WERI-Rb-1 (cell line): ENCODE results near the gene STAT4.

ENCODE experiments used
- DNase-seq: peaks from one replicate; pipeline ENCODE4 v3.0.0-alpha.2; 2020
- H3K27ac ChIP-seq: fragments of 250-450 bp; sonication (Bioruptor Pico); 2 replicates; pipeline ENCODE4 v1.5.1; 2020; ENCODE audit warnings: mild to moderate bottlenecking, moderate library complexity
- H3K27me3 ChIP-seq: fragments of 250-450 bp; sonication (Bioruptor Pico); 2 replicates; pipeline ENCODE4 v1.5.1; 2021; ENCODE audit warnings: mild to moderate bottlenecking, low read depth, moderate library complexity; ENCODE audit not compliant: insufficient read depth, severe bottlenecking
- H3K36me3 ChIP-seq: fragments of 250-450 bp; sonication (Bioruptor Pico); 2 replicates; pipeline ENCODE4 v1.5.1; 2020; ENCODE audit warnings: mild to moderate bottlenecking, moderate library complexity
- H3K4me3 ChIP-seq: 2 replicates; pipeline ENCODE4 v1.5.1; 2011; ENCODE audit warnings: low read depth, mild to moderate bottlenecking, control low read depth, low read length
- H3K9me3 ChIP-seq: fragments of 250-450 bp; sonication (Bioruptor Pico); 2 replicates; pipeline ENCODE4 v1.5.1; 2021; ENCODE audit warnings: mild to moderate bottlenecking, moderate library complexity; ENCODE audit not compliant: severe bottlenecking
- TF ChIP-seq, protein P1 (sequence below): IDR thresholded peaks from 2 replicates; pipeline ENCODE4 v1.5.1; 2011; ENCODE audit warnings: low read depth, mild to moderate bottlenecking, control low read depth, inconsistent platforms, low read length

Gene STAT4

GRCh38 chr2:191006297-191006696 lies 144.5 kb downstream of the STAT4 start:
- Histone ChIP-seq H3K27me3 (no peaks in the 10 kb centered on the region), H3K27ac (no peak overlapping the region), H3K9me3 (no peaks in the 10 kb centered on the region), H3K36me3 (peaks cover 65% of the 10 kb centered on the region), H3K4me3 (no peak overlapping the region)
- TF ChIP-seq, protein P1, sequence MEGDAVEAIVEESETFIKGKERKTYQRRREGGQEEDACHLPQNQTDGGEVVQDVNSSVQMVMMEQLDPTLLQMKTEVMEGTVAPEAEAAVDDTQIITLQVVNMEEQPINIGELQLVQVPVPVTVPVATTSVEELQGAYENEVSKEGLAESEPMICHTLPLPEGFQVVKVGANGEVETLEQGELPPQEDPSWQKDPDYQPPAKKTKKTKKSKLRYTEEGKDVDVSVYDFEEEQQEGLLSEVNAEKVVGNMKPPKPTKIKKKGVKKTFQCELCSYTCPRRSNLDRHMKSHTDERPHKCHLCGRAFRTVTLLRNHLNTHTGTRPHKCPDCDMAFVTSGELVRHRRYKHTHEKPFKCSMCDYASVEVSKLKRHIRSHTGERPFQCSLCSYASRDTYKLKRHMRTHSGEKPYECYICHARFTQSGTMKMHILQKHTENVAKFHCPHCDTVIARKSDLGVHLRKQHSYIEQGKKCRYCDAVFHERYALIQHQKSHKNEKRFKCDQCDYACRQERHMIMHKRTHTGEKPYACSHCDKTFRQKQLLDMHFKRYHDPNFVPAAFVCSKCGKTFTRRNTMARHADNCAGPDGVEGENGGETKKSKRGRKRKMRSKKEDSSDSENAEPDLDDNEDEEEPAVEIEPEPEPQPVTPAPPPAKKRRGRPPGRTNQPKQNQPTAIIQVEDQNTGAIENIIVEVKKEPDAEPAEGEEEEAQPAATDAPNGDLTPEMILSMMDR = no peak
- DNase-seq = no peak

DNA sequence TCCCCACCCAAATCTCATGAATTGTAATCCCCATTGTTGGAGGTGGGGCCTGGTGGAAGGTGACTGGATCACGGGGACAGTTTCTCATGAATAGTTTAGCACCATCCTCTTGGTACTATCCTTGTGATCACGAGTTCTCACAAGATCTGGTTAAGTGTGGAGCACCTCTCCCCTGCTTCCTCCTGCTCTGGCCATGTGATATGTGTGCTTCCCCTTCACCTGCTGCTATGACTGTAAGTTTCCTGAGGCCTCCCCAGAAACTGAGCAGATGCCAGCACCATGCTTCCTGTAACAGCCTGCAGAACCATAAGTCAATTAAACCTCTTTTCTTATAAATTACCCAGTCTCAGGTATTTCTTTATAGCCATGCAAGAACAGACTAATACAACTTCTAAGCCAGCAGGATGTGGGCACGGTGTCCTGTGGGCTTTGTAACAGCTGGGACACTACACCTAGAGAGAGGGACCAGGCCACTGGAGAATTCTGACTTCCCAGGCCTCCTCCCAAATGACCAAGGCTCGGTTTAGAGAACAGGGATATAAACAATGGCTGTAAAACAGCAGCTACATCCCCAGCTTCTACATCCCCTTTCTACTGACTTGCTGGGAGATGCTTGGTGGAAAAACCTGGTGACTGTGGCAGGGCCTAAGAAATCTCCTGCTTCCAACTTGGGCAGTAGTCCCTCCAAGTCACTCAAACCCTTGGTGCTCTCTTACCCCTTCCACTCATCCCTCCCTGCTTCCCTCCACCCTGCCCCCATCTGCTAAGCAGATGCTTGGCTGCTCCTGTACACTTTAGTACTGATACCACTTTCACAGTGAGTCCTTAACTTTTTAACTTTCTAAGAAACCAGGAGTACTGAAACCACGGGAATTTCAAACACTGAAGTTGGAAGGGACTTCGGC lies 147.1 kb downstream of the STAT4 start:
- no peak for DNase-seq

GRCh38 chr2:191001624-191002023 lies 149.2 kb downstream of the STAT4 start:
- TF ChIP-seq, protein P1 = no peak
- Histone ChIP-seq H3K4me3 (no peak overlapping the region), H3K9me3 (no peaks in the 10 kb centered on the region), H3K27me3 (no peaks in the 10 kb centered on the region), H3K27ac (no peak overlapping the region), H3K36me3 (peaks cover 74% of the 10 kb centered on the region)
- no peak for DNase-seq

More for the DNA sequence above, 147.1 kb downstream of the STAT4 start:
- TF ChIP-seq, protein P1 = no peak
- Histone ChIP-seq H3K27me3 (no peaks in the 10 kb centered on the region), H3K9me3 (no peaks in the 10 kb centered on the region), H3K36me3 (peaks cover 74% of the 10 kb centered on the region), H3K4me3 (no peak overlapping the region), H3K27ac (no peak overlapping the region)

GRCh38 chr2:191001032-191001431 lies 149.8 kb downstream of the STAT4 start:
- Histone ChIP-seq H3K9me3 (no peaks in the 10 kb centered on the region), H3K4me3 (no peak overlapping the region), H3K27ac (no peak overlapping the region), H3K36me3 (peaks cover 74% of the 10 kb centered on the region), H3K27me3 (no peaks in the 10 kb centered on the region)
- TF ChIP-seq, protein P1 = no peak
- no peak for DNase-seq

DNA sequence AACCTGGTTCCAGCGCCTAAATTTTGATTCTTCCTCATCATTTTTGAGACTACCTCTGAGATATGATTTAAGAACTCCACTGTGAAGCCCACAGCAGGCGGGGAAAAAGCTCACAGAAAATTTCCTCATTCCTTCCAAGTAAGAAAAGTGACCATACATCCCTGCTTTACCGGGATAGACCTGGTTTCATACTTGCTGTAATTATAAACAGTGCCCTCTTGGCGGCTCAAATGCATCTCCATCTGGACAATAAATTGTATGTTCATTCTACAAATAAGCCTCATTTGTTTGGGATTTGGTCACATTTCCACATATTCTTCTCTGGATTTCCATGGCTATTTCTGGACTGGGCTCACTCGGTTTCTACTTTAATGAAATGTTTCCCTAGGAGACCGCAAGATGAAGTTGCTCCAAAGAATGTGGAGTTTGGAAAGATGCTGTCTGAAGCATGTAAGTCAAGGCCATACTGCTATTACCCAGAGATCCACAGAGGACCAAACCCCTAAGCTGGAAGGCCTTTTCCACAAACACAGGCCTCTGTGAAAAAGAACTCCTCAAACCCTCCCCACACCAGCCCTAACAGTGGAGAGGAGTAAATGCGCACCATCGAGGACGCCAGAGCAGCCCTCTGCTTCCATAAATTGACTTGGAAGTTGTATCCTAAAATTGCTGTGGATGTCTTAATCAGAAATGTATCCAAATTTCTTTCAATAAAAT lies 150.7 kb downstream of the STAT4 start:
- Histone ChIP-seq H3K36me3 (peaks cover 74% of the 10 kb centered on the region), H3K27ac (no peak overlapping the region), H3K4me3 (no peak overlapping the region), H3K27me3 (no peaks in the 10 kb centered on the region), H3K9me3 (no peaks in the 10 kb centered on the region)
- no peak for DNase-seq
- TF ChIP-seq, protein P1 = no peak
